KMS-11 (cell line): Measurements from ENCODE around the gene CDS1.

Experiments used
- H2AFZ ChIP-seq: fragments of 200-600 bp; sonication (generic); 2 replicates; pipeline ENCODE4 v1.6.1; 2016; ENCODE audit warnings: antibody characterized with exemption, mixed run types, low read depth
- H3K27ac ChIP-seq: fragments of 200-600 bp; sonication (generic); 2 replicates; pipeline ENCODE4 v1.6.1; 2016; ENCODE audit warnings: mild to moderate bottlenecking, mixed run types
- H3K27me3 ChIP-seq: fragments of 200-600 bp; sonication (generic); 2 replicates; pipeline ENCODE4 v1.6.1; 2017; ENCODE audit warnings: mild to moderate bottlenecking, low read depth, mixed run types, moderate library complexity; ENCODE audit not compliant: insufficient read depth
- H3K36me3 ChIP-seq: fragments of 200-600 bp; sonication (generic); 2 replicates; pipeline ENCODE4 v1.6.1; 2017; ENCODE audit warnings: mild to moderate bottlenecking, mixed run types; ENCODE audit not compliant: insufficient read depth
- H3K4me1 ChIP-seq: fragments of 200-600 bp; sonication (generic); 2 replicates; pipeline ENCODE4 v1.6.1; 2016; ENCODE audit warnings: mild to moderate bottlenecking, low read depth, mixed run types; ENCODE audit not compliant: poor library complexity, severe bottlenecking
- H3K4me2 ChIP-seq: fragments of 200-600 bp; sonication (generic); 2 replicates; pipeline ENCODE4 v1.7.0; 2016; ENCODE audit warnings: mild to moderate bottlenecking, mixed run types
- H3K4me3 ChIP-seq: fragments of 200-600 bp; sonication (generic); IDR thresholded peaks from 2 replicates; pipeline ENCODE4 v1.6.1; 2017; ENCODE audit warnings: low read depth, low read length, mixed read lengths; ENCODE audit not compliant: insufficient read depth
- H3K79me2 ChIP-seq: fragments of 200-600 bp; sonication (generic); 2 replicates; pipeline ENCODE4 v1.6.1; 2016; ENCODE audit warnings: low read depth, mixed run types; ENCODE audit not compliant: insufficient read depth
- H3K9ac ChIP-seq: fragments of 200-600 bp; sonication (generic); 2 replicates; pipeline ENCODE4 v1.6.1; 2016; ENCODE audit warnings: mild to moderate bottlenecking, mixed run types
- H4K20me1 ChIP-seq: fragments of 200-600 bp; sonication (generic); 2 replicates; pipeline ENCODE4 v1.6.1; 2016; ENCODE audit warnings: mild to moderate bottlenecking, mixed run types; ENCODE audit not compliant: insufficient read depth
- CTCF ChIP-seq: fragments of 200-600 bp; sonication (generic); conservative IDR thresholded peaks from 2 replicates; pipeline ENCODE4 v1.6.1; 2017; ENCODE audit warnings: low read depth, mild to moderate bottlenecking, antibody characterized with exemption, low read length, moderate library complexity, mixed read lengths

CDS1 gene

DNA sequence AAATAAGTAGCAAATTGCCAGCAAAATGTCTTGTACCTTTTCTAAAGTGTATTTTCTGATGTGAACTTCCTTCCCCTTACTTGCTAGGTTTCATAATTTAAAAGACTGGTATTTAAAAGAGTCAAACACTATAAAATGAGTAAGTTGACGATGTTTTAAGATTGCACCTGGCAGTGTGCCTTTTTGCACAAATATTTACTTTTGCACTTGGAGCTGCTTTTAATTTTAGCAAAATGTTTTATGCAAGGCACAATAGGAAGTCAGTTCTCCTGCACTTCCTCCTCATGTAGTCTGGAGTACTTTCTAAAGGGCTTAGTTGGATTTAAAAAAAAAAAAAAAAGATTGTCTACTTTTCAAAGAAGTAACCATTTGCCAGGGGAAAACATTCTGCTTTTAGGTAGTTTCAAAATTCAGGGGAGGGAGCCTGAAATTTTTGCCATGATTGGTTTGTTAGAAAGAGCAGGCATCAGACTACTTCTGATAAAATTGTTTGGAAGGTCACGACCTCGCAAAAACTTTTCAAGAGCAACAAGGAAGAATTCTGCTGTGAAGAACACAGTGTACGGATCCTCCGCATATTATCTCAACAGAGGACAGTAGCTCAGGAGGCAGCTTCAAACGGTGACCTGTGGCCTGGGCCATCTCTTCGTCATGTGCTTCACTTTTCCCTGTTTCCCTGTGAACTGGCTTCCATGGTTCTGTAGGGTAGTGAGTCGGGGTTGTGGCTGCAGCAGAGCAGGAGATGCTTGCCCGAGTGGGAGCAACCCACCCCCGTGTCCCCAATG lies 66.1 kb downstream of the CDS1 start:
- H2AFZ ChIP-seq, result no peak overlapping the region
- no peaks in the 10 kb centered on the region for H4K20me1 ChIP-seq
- no peak overlapping the region for H3K9ac ChIP-seq
- H3K4me2 ChIP-seq, result no peak overlapping the region
- no peaks in the 10 kb centered on the region for H3K79me2 ChIP-seq
- no peaks in the 10 kb centered on the region for H3K36me3 ChIP-seq
- no peak overlapping the region for H3K4me3 ChIP-seq
- no peak overlapping the region for H3K27ac ChIP-seq
- no peaks in the 10 kb centered on the region for H3K27me3 ChIP-seq
- peaks cover 24% of the 10 kb centered on the region for H3K4me1 ChIP-seq
- no peak for TF ChIP-seq CTCF

DNA sequence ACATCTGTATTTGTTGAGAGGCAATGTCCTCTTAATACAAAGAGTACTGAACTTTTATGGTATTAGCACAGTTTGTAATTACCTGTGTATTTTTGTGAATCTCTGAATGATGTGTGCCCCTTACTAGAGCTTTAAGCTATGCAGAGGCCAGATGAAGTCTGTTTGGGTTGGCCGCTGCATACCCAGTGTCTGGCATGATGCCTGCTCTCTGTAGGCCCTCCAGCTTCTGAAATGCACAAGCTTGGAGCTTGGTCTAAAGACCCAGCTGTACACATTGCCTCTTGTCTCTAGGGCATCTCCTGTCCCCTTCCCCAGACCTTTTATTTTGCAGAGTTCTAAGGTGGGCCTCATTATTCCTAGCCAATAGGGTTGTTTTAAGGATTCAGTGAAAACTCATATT lies 68.6 kb downstream of the CDS1 start:
- Histone ChIP-seq H2AFZ (no peak overlapping the region), H3K4me2 (no peak overlapping the region), H3K79me2 (no peaks in the 10 kb centered on the region), H3K27ac (no peak overlapping the region), H3K9ac (no peak overlapping the region), H3K4me3 (no peak overlapping the region), H3K27me3 (no peaks in the 10 kb centered on the region), H3K36me3 (no peaks in the 10 kb centered on the region), H4K20me1 (no peaks in the 10 kb centered on the region), H3K4me1 (peaks cover 20% of the 10 kb centered on the region)
- TF ChIP-seq CTCF, result no peak

GRCh38 chr4:84652478-84652877 lies 69.6 kb downstream of the CDS1 start:
- peaks cover 10% of the 10 kb centered on the region for H3K4me1 ChIP-seq
- H3K36me3 ChIP-seq, result no peaks in the 10 kb centered on the region
- no peaks in the 10 kb centered on the region for H4K20me1 ChIP-seq
- H3K79me2 ChIP-seq, result no peaks in the 10 kb centered on the region
- no peak overlapping the region for H3K9ac ChIP-seq
- H3K4me2 ChIP-seq, result no peak overlapping the region
- no peak overlapping the region for H3K27ac ChIP-seq
- H2AFZ ChIP-seq, result no peak overlapping the region
- H3K27me3 ChIP-seq, result no peaks in the 10 kb centered on the region
- H3K4me3 ChIP-seq, result no peak overlapping the region
- no peak for TF ChIP-seq CTCF

- no peak for TF ChIP-seq CTCF
Observed at GRCh38 chr4:84660606-84661005, 77.7 kb downstream of the CDS1 start.

More at GRCh38 chr4:84660606-84661005, 77.7 kb downstream of the CDS1 start:
- Histone ChIP-seq H3K27ac (no peak overlapping the region), H3K4me1 (no peaks in the 10 kb centered on the region), H3K9ac (no peak overlapping the region), H4K20me1 (no peaks in the 10 kb centered on the region), H3K4me3 (no peak overlapping the region), H3K4me2 (no peak overlapping the region), H3K36me3 (no peaks in the 10 kb centered on the region), H3K27me3 (no peaks in the 10 kb centered on the region), H3K79me2 (no peaks in the 10 kb centered on the region), H2AFZ (no peak overlapping the region)
